Measurements from ENCODE around the gene C9orf57.

DNA sequence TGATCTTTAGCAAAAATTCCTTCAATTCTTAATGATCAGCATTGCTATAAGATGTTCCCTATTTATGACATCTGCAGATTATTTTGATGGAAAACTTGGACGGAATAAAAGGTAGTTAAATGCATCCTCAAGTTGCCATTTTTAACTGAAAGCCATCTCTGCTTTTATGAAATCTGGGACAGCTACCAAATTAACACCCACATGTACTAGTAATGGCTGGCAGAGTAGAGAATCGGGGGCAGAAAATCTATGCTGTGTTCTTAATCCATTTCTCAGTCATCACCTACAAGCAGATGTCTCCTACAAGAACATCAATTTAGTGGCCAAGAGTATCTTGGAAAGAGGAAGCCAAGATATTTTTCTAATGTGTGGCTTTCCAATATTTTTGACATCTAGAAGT, 22.1 kb upstream of the C9orf57 start:
- TF ChIP-seq POLR2A (IDR thresholded peaks at IDR 0.05; ENCODE audit: insufficient read depth in 1 of 2, low read depth in 2 of 2, low read length in 2 of 2) = no peak
- no peak for TF ChIP-seq TGIF2 (CRISPR knock-in tag; IDR thresholded peaks at IDR 0.05)
- TF ChIP-seq, protein P1, sequence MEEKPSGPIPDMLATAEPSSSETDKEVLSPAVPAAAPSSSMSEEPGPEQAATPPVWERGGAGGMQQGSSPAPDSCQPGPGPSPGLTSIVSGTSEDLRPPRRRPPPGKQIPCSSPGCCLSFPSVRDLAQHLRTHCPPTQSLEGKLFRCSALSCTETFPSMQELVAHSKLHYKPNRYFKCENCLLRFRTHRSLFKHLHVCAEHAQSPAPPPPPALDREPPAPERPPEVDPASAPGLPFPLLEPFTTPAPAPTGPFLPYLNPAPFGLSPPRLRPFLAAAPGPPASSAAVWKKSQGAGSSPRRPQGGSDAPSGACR (CRISPR knock-in tag; IDR thresholded peaks at IDR 0.05) = no peak
- TF ChIP-seq, protein P2, sequence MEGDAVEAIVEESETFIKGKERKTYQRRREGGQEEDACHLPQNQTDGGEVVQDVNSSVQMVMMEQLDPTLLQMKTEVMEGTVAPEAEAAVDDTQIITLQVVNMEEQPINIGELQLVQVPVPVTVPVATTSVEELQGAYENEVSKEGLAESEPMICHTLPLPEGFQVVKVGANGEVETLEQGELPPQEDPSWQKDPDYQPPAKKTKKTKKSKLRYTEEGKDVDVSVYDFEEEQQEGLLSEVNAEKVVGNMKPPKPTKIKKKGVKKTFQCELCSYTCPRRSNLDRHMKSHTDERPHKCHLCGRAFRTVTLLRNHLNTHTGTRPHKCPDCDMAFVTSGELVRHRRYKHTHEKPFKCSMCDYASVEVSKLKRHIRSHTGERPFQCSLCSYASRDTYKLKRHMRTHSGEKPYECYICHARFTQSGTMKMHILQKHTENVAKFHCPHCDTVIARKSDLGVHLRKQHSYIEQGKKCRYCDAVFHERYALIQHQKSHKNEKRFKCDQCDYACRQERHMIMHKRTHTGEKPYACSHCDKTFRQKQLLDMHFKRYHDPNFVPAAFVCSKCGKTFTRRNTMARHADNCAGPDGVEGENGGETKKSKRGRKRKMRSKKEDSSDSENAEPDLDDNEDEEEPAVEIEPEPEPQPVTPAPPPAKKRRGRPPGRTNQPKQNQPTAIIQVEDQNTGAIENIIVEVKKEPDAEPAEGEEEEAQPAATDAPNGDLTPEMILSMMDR (CRISPR knock-in tag; IDR thresholded peaks at IDR 0.05) = no peak
- TF ChIP-seq TBP (CRISPR knock-in tag; IDR thresholded peaks at IDR 0.05) = no peak
- TF ChIP-seq EZH2 (conservative IDR thresholded peaks at IDR 0.05; ENCODE audit: low read depth, low read length) = no peak
- no peak for TF ChIP-seq WIZ (CRISPR knock-in tag; IDR thresholded peaks at IDR 0.05)
- TF ChIP-seq FOXM1 (CRISPR knock-in tag; IDR thresholded peaks at IDR 0.05) = no peak
- TF ChIP-seq, protein P3, sequence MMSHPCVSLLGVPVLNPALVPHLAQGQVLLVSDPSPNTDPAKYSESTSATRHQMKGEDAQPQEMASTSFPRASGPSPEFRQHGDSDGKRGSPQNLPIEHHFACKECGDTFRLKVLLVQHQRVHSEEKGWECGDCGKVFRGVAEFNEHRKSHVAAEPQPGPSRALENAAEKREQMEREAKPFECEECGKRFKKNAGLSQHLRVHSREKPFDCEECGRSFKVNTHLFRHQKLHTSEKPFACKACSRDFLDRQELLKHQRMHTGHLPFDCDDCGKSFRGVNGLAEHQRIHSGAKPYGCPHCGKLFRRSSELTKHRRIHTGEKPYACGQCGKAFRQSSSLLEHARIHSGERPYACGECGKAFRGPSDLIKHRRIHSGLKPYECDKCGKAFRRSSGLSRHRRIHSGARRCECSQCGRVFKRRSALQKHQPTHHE (CRISPR knock-in tag; IDR thresholded peaks at IDR 0.05; ENCODE audit: borderline replicate concordance) = no peak

All from HepG2 (cell line).